Gastroesophageal sphincter (tissue), 4 donors: ENCODE results near the gene IGSF9. TPM values are rescaled to one million over a fixed set of nuclear protein-coding genes. Genes with fewer than 3 reads are reported as not detected.

Experiments used
- ATAC-seq: fragments of 150-250 bp; one replicate; pipeline ENCODE4 v1.9.1; 2016; ENCODE audit warnings: mild to moderate bottlenecking, moderate library complexity
- H3K27ac ChIP-seq, 4 donors: fragments of 200-600 bp; sonication (generic) in 3 of 4; 1 replicate in 3 of 4; 2 replicates in 1 of 4; pipeline ENCODE4 v1.5.1; 2016 to 2019
- H3K27me3 ChIP-seq: fragments of 200-600 bp; sonication (generic); one replicate; pipeline ENCODE4 v1.5.1; 2019
- H3K36me3 ChIP-seq, 2 donors: fragments of 200-600 bp; sonication (generic); one replicate each; pipeline ENCODE4 v1.5.1; 2019; ENCODE audit warnings: control low read depth in 1 of 2
- H3K4me1 ChIP-seq, 3 donors: fragments of 200-600 bp; sonication (generic); 1 replicate in 2 of 3; 2 replicates in 1 of 3; pipeline ENCODE4 v1.5.1; 2016 to 2019; ENCODE audit warnings: control low read depth in 2 of 3
- H3K4me3 ChIP-seq, 2 donors: fragments of 200-600 bp; sonication (generic); one replicate each; pipeline ENCODE4 v1.5.1; 2019; ENCODE audit warnings: mild to moderate bottlenecking in 1 of 2, moderate library complexity in 1 of 2
- H3K9me3 ChIP-seq, 3 donors: fragments of 200-600 bp; sonication (generic); one replicate each; pipeline ENCODE4 v1.5.1; 2017 to 2019; ENCODE audit warnings: control low read depth in 2 of 3
- CTCF ChIP-seq, 4 experiments: fragments of 200-600 bp in 2 of 4; fragments of 450-650 bp in 2 of 4; sonication (generic) in 1 of 4; IDR thresholded peaks; one replicate each; pipeline ENCODE4 v1.5.1; 2017 to 2019; ENCODE audit warnings: antibody characterized with exemption in 4 of 4, mild to moderate bottlenecking in 2 of 4, moderate library complexity in 2 of 4
- EP300 ChIP-seq: sonication (generic); formaldehyde crosslinking; IDR thresholded peaks from one replicate; pipeline ENCODE4 v1.6.1; 2017; ENCODE audit warnings: antibody characterized with exemption, mild to moderate bottlenecking
- POLR2A ChIP-seq, 2 donors: fragments of 450-650 bp; IDR thresholded peaks; one replicate each; pipeline ENCODE4 v1.6.1; 2017; ENCODE audit warnings: antibody characterized with exemption in 2 of 2, mild to moderate bottlenecking in 2 of 2, moderate library complexity in 1 of 2
- POLR2AphosphoS5 ChIP-seq: sonication (generic); formaldehyde crosslinking; IDR thresholded peaks from one replicate; pipeline ENCODE4 v1.6.1; 2017; ENCODE audit warnings: antibody characterized with exemption
- WGBS, 2 donors: methylation state at CpG; one replicate each; pipeline ENCODE4 v1.1.5; 2018; ENCODE audit warnings: low coverage in 1 of 2; 5-methylcytosine and 5-hydroxymethylcytosine counted together
- total RNA-seq, 4 donors: library from RNA; depleted of rRNA; stranded (reverse); fragments of >200 nt; gene quantifications; one replicate each; pipeline ENCODE4 v1.1.0, GENCODE V29; 2016

Gene IGSF9
- total RNA-seq, 4 donors from 2014 or later = 0.35 to 0.62 TPM; not detected in 2

GRCh38 chr1:159930216-159930615, 15.2 kb downstream of the IGSF9 start:
- Histone ChIP-seq H3K27me3 (peaks cover 10% of the 10 kb centered on the region), H3K9me3 (no peaks in the 10 kb centered on the region), H3K36me3 (no peaks in the 10 kb centered on the region), H3K4me3 (no peak overlapping the region), H3K4me1 (peaks cover 0 to 13% (median 5%) of the 10 kb centered on the region in 3 donors), H3K27ac (no peak overlapping the region)
- TF ChIP-seq POLR2A (IDR thresholded peaks at IDR 0.05) (no peak), CTCF (IDR thresholded peaks at IDR 0.05) (no peak), EP300 (no peak), POLR2AphosphoS5 (no peak)
- no peak for ATAC-seq
- 76% methylated on average over 4 of the region's 11 CpGs; no CpG with 5 or more reads in 1 of the 2 donors for WGBS, 2 donors

GRCh38 chr1:159929155-159930051, 16.0 kb downstream of the IGSF9 start:
- ATAC-seq = no peak
- Histone ChIP-seq H3K9me3 (no peaks in the 10 kb centered on the region), H3K36me3 (no peaks in the 10 kb centered on the region), H3K4me1 (peaks cover 0 to 13% (median 5%) of the 10 kb centered on the region in 3 donors), H3K4me3 (no peak overlapping the region), H3K27me3 (peaks cover 6% of the 10 kb centered on the region), H3K27ac (no peak overlapping the region)
- WGBS, 2 donors = 78 to 80% methylated on average over 4 to 11 of the region's 48 CpGs
- TF ChIP-seq POLR2AphosphoS5 (no peak), EP300 (no peak), CTCF (IDR thresholded peaks at IDR 0.05) (no peak), POLR2A (IDR thresholded peaks at IDR 0.05) (no peak)

- Histone ChIP-seq H3K4me3 (no peak overlapping the region), H3K27ac (no peak overlapping the region)
- no CpG with 5 or more reads among the region's 18 CpGs for WGBS, 2 donors
Measured at GRCh38 chr1:159928491-159929050, 16.8 kb downstream of the IGSF9 start.

GRCh38 chr1:159927849-159928431, 17.5 kb downstream of the IGSF9 start:
- TF ChIP-seq POLR2AphosphoS5 = no peak
- no peak for TF ChIP-seq CTCF (IDR thresholded peaks at IDR 0.05)
- TF ChIP-seq EP300 = no peak
- no peak for TF ChIP-seq POLR2A (IDR thresholded peaks at IDR 0.05)
- no peak overlapping the region for H3K27ac ChIP-seq
- ATAC-seq = no peak
- peaks cover 6% of the 10 kb centered on the region for H3K27me3 ChIP-seq
- H3K9me3 ChIP-seq = no peaks in the 10 kb centered on the region
- WGBS, 2 donors = 58% methylated on average over 9 of the region's 13 CpGs; no CpG with 5 or more reads in 1 of the 2 donors
- H3K36me3 ChIP-seq = no peaks in the 10 kb centered on the region
- H3K4me1 ChIP-seq = peaks cover 0 to 26% (median 5%) of the 10 kb centered on the region in 3 donors
- H3K4me3 ChIP-seq = no peak overlapping the region

More at GRCh38 chr1:159928491-159929050, 16.8 kb downstream of the IGSF9 start:
- no peak for TF ChIP-seq POLR2A (IDR thresholded peaks at IDR 0.05)
- no peak for TF ChIP-seq CTCF (IDR thresholded peaks at IDR 0.05)
- no peak for TF ChIP-seq POLR2AphosphoS5
- TF ChIP-seq EP300 = no peak
- H3K4me1 ChIP-seq = peaks cover 0 to 20% (median 5%) of the 10 kb centered on the region in 3 donors
- H3K36me3 ChIP-seq = no peaks in the 10 kb centered on the region
- ATAC-seq = no peak
- H3K9me3 ChIP-seq = no peaks in the 10 kb centered on the region
- H3K27me3 ChIP-seq = peaks cover 6% of the 10 kb centered on the region
